Heart left ventricle (tissue), 16 donors: ENCODE data around the gene SLC6A3. TPM values are rescaled to one million over a fixed set of nuclear protein-coding genes. Genes with fewer than 3 reads are reported as not detected.
A peak's percentile ranks its signal among the peaks of the same experiment; 100 is the strongest.

Experiments used
- ATAC-seq, 4 donors: fragments of 200-7000 bp; cut with Tn5 transposase; one replicate each; pipeline ENCODE4 v1.9.1; 2020 to 2022; ENCODE audit warnings: moderate library complexity in 4 of 4, mild to moderate bottlenecking in 3 of 4, moderate number of reproducible peaks in 1 of 4
- DNase-seq, 5 donors: peaks; one replicate each; pipeline ENCODE4 v3.0.0-alpha.2; 2020
- H3K27ac ChIP-seq, 12 donors: fragments of 200-600 bp; sonication (generic) in 4 of 12; one replicate each; pipeline versions ENCODE4 v1.5.0 to v1.8.0; 2016 to 2022; ENCODE audit warnings: mild to moderate bottlenecking in 2 of 12
- H3K27me3 ChIP-seq, 9 donors: fragments of 200-600 bp; sonication (generic) in 2 of 9; one replicate each; pipeline versions ENCODE4 v1.5.1 to v1.8.0; 2016 to 2022; ENCODE audit warnings: mild to moderate bottlenecking in 3 of 9
- H3K36me3 ChIP-seq, 9 donors: fragments of 200-600 bp; sonication (generic) in 2 of 9; one replicate each; pipeline versions ENCODE4 v1.5.0 to v1.8.0; 2018 to 2022; ENCODE audit warnings: mild to moderate bottlenecking in 2 of 9
- H3K4me1 ChIP-seq, 12 donors: fragments of 200-600 bp; sonication (generic) in 4 of 12; one replicate each; pipeline versions ENCODE4 v1.5.0 to v1.8.0; 2016 to 2022; ENCODE audit warnings: mild to moderate bottlenecking in 3 of 12
- H3K4me3 ChIP-seq, 12 donors: fragments of 200-600 bp; sonication (generic) in 4 of 12; one replicate each; pipeline versions ENCODE4 v1.5.0 to v1.8.0; 2017 to 2022; ENCODE audit warnings: mild to moderate bottlenecking in 9 of 12, moderate library complexity in 4 of 12
- H3K9me3 ChIP-seq, 12 donors: fragments of 200-600 bp; sonication (generic) in 4 of 12; one replicate each; pipeline versions ENCODE4 v1.5.0 to v1.8.0; 2016 to 2022; ENCODE audit warnings: mild to moderate bottlenecking in 1 of 12
- POLR2A ChIP-seq, 2 donors: fragments of 450-650 bp; IDR thresholded peaks; one replicate each; pipeline ENCODE4 v1.6.1; 2017; ENCODE audit warnings: antibody characterized with exemption in 2 of 2, mild to moderate bottlenecking in 2 of 2, moderate library complexity in 2 of 2
- WGBS, 4 donors: extraction: QIAGEN DNeasy Blood & Tissue Kit in 2 of 4; methylation state at CpG; one replicate each; pipeline versions ENCODE4 v1.1.5 to v1.1.7; 2013 to 2018; 5-methylcytosine and 5-hydroxymethylcytosine counted together
- intact Hi-C, 10 donors: fragments of 100-400 bp; cut with DNase I; formaldehyde crosslinking; loops; one replicate each; pipeline versions ENCODE4 v1.11.1 to v1.14.2; 2022
- polyA plus RNA-seq, 2 donors: library from polyadenylated mRNA; stranded (reverse); fragments of 200-250 nt; gene quantifications; one replicate each; pipeline ENCODE4 v1.2.3, GENCODE V29; 2013
- total RNA-seq, 9 donors: library from RNA; depleted of rRNA in 2 of 9; stranded (reverse); fragments of >200 nt in 2 of 9; fragmentation: NEBNext Ultra II Directional in 3 of 9; extraction: Animal tissue kit (Norgen Biotek cat#: 25700) in 3 of 9; gene quantifications; one replicate each; pipeline versions ENCODE4 v1.1.0 to v1.2.4, GENCODE V29; 2016 to 2023
- TF ChIP-seq, protein P1 (sequence below), 12 donors: fragments of 200-600 bp; sonication (generic) in 4 of 12; IDR thresholded peaks; one replicate each; pipeline versions ENCODE4 v1.5.0 to v1.8.0; 2018 to 2022; ENCODE audit warnings: antibody characterized with exemption in 12 of 12, mild to moderate bottlenecking in 5 of 12
- donor health status: ischemic (EF 13 %, LVEDD 7.1; RV severe dilation, severe dysfunction).
- donor health status: healthy with polysubstance abuse.
- donor health status: DM: no; HTN: yes; CAD: no.
- donor health status: DM: no; HTN: no; CAD: no.
- donor health status: ischemic (EF 25% LVEDD 6.9; RV normal size, moderate dysfunction).
- donor health status: ischemic (EF 25% LVEDD 5.7; RV mildly dilated, moderate dysfunction).
- donor health status: healthy.
- donor health status: DM: yes; HTN: yes; CAD: no.
- donor health status: ischemic (EF 35%, LVEDD 5.7; RV mildly dilated, moderate dysfunction).
- donor health status: nonischemic (EF 11% LVEDD 7.7; RV severe dilation, severe dysfunction).
- donor health status: DM: yes; HTN: yes; CAD: no.
- donor health status: PGD.
- donor health status: ischemic (EF 29% LVEDD 5.4; RV normal size, mild dysfunction).
- donor health status: nonischemic (EF 23%, LVEDD 6.1; RV moderate dilation, normal function).

Gene SLC6A3
- total and polyA plus RNA-seq, 11 donors, result 0.06 to 0.29 (median 0.11) TPM; not detected in 7

DNA sequence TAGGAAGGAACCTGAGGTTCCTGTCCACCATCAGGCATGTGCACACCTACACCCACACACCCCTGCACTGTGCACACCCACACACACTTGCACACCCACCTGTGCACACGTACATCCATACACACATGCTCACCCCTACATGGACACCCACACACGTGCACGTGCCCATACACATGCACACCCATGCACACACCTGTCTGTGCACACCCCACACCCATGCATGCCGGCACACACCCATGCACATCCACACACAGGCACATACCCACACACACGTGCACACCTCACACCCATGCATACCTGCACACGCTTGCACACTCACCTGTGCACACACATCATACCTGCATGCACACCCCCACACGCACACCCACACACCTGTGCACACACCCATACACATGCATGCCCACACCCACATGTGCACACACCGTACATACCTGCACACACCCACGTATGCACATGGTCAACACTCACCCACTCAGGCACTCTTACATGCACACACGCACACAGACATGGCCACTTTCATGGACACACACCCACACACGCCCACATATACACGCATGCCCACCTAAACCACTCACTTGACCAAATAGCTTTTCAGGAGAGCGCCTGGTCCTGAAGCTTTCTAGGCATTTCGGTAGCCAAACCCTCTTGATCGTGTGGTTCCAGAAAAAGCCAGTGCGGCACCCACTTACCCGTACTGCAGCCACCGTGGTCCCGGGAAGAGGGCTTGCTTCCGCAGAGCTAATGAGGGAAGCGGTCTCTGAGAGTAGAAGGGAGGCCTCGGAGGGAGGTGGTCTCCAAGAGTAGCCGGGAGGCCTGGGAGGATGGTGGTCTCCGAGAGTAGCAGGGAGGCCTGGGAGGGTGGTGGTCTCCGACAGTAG lies 63.6 kb downstream of the SLC6A3 start:
- peaks cover 0 to 18% (median 4%) of the 10 kb centered on the region in 12 donors for H3K4me1 ChIP-seq
- intact Hi-C loops, result loop anchor here in 7 of 10 donors (2.0 to 10.0 kb wide), 2 partner anchors 263 kb away; no protein-coding TSS in a partner anchor
- no peaks in the 10 kb centered on the region for H3K36me3 ChIP-seq
- no peak for TF ChIP-seq POLR2A (IDR thresholded peaks at IDR 0.05)
- TF ChIP-seq, protein P1, sequence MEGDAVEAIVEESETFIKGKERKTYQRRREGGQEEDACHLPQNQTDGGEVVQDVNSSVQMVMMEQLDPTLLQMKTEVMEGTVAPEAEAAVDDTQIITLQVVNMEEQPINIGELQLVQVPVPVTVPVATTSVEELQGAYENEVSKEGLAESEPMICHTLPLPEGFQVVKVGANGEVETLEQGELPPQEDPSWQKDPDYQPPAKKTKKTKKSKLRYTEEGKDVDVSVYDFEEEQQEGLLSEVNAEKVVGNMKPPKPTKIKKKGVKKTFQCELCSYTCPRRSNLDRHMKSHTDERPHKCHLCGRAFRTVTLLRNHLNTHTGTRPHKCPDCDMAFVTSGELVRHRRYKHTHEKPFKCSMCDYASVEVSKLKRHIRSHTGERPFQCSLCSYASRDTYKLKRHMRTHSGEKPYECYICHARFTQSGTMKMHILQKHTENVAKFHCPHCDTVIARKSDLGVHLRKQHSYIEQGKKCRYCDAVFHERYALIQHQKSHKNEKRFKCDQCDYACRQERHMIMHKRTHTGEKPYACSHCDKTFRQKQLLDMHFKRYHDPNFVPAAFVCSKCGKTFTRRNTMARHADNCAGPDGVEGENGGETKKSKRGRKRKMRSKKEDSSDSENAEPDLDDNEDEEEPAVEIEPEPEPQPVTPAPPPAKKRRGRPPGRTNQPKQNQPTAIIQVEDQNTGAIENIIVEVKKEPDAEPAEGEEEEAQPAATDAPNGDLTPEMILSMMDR (IDR thresholded peaks at IDR 0.05), result no peak
- ATAC-seq, result no peak
- H3K4me3 ChIP-seq, result no peak overlapping the region
- H3K27ac ChIP-seq, result no peak overlapping the region
- H3K9me3 ChIP-seq, result no peaks in the 10 kb centered on the region
- 87 to 90% (median 88%) methylated on average over 25 of the region's 25 CpGs for WGBS, 4 donors
- no peak for DNase-seq
- H3K27me3 ChIP-seq, result peaks cover 0 to 26% (median 6%) of the 10 kb centered on the region in 9 donors

GRCh38 chr5:1380910-1381309 lies 64.3 kb downstream of the SLC6A3 start:
- H3K4me3 ChIP-seq, result no peak overlapping the region
- peaks cover 0 to 12% (median 1%) of the 10 kb centered on the region in 12 donors for H3K4me1 ChIP-seq
- DNase-seq (no peak), ATAC-seq (no peak)
- intact Hi-C loops, result loop anchor here in 7 of 10 donors (2.0 to 10.0 kb wide), 2 partner anchors 264 kb away; no protein-coding TSS in a partner anchor
- 68 to 82% (median 80%) methylated on average over 12 of the region's 12 CpGs for WGBS, 4 donors
- H3K36me3 ChIP-seq, result no peaks in the 10 kb centered on the region
- TF ChIP-seq, protein P1 (IDR thresholded peaks at IDR 0.05), result no peak
- no peak for TF ChIP-seq POLR2A (IDR thresholded peaks at IDR 0.05)
- H3K27me3 ChIP-seq, result peaks cover 0 to 27% (median 9%) of the 10 kb centered on the region in 9 donors
- no peaks in the 10 kb centered on the region for H3K9me3 ChIP-seq
- H3K27ac ChIP-seq, result no peak overlapping the region

DNA sequence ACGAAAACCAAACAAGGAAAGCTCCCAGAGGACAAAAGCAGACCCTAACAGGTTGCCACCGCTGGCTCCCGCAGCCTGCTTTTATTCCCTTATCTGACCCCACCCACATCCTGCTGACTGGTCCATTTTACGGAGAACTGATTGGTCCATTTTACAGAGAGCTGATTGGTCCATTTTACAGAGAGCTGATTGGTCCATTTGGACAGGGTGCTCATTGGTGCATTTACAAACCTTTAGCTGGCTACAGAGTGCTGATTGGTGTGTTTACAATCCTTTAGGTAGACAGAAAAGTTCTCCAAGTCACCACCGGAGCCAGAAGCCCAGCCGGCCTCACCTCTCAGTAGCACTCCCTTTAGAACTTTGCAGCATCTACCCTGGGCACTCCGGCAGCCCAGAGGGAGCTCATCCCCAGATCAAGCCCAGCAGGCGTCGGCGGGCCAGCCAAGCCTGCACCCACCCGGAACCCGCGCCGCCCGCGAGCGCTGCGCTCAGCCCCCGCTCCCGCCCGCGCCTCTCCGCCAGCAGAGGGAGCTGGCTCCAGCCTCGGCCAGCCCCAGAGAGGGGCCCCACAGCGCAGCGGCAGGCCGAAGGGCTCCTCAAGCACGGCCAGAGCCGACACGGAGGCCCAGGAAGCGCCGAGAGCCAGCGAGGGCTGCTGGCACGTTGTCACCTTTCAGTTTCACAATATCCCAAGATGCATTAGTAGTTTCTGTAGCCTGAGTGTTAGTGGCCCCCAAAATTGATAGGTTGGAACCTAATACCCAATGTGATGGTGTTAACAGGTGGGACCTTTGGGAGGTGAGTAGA lies 65.0 kb downstream of the SLC6A3 start:
- ATAC-seq, result peak in 3 of 4 donors; percentile 65 to 85 (median 76)
- peak in 2 of 5 donors; percentile 34 to 60 for DNase-seq
- Histone ChIP-seq H3K27me3 (peaks cover 0 to 32% (median 9%) of the 10 kb centered on the region in 9 donors), H3K27ac (no peak overlapping the region), H3K4me3 (peak overlapping the region in 2 of 12 donors; percentile 6 to 21), H3K36me3 (no peaks in the 10 kb centered on the region), H3K4me1 (peaks cover 0 to 8% (median 0%) of the 10 kb centered on the region in 12 donors), H3K9me3 (no peaks in the 10 kb centered on the region)
- 23 to 33% (median 26%) methylated on average over 15 to 34 of the region's 34 CpGs for WGBS, 4 donors
- intact Hi-C loops, result loop anchor here in 7 of 10 donors (2.0 to 10.0 kb wide), 2 partner anchors 265 kb away; no protein-coding TSS in a partner anchor
- TF ChIP-seq, protein P1 (IDR thresholded peaks at IDR 0.05), result peak; percentile 48 to 69 (median 57)
- TF ChIP-seq POLR2A (IDR thresholded peaks at IDR 0.05), result no peak
